ENCODE results near the gene AP1B1. TPM values are rescaled to one million over a fixed set of nuclear protein-coding genes. Genes with fewer than 3 reads are reported as not detected.
"Not testable (repeated sequence)": the region's sequence is repeated elsewhere in the genome, so short reads cannot be mapped to it uniquely, and the experiment has no call there.

AP1B1 gene
- total RNA-seq, 1 donor from 2014 or later: 77.9 TPM

DNA sequence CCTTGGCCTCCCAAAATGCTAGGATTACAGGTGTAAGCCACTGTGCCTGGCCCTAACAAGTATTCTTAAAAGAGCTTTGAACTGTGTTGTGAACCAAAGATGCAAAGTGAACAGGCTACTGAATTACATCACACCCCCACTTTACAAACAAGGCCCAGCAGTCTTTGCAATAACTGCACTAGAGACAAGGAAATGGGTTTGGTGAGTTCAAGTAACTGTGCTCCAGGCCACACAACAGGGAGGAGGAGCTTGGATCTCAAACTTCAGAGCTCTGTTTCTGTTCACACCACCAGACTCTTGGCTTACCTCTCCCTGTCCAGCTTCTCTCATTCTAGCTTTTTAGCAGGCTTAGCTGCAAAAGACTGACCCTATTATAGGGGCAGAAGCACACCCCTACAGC lies 42.4 kb downstream of the AP1B1 start:
- Mint-ChIP-seq H3K9me3 (ENCODE audit: unreplicated experiment) (peaks cover 2% of the 10 kb centered on the region), H3K27ac (ENCODE audit: unreplicated experiment) (peak overlapping the region; percentile 92), H3K36me3 (ENCODE audit: unreplicated experiment) (no peaks in the 10 kb centered on the region), H3K27me3 (ENCODE audit: unreplicated experiment) (peaks cover 8% of the 10 kb centered on the region), H3K4me1 (ENCODE audit: low read depth, unreplicated experiment) (peaks cover 36% of the 10 kb centered on the region), H3K4me3 (ENCODE audit: unreplicated experiment) (no peak overlapping the region)
- no peak for DNase-seq
- TF ChIP-seq, protein P1, sequence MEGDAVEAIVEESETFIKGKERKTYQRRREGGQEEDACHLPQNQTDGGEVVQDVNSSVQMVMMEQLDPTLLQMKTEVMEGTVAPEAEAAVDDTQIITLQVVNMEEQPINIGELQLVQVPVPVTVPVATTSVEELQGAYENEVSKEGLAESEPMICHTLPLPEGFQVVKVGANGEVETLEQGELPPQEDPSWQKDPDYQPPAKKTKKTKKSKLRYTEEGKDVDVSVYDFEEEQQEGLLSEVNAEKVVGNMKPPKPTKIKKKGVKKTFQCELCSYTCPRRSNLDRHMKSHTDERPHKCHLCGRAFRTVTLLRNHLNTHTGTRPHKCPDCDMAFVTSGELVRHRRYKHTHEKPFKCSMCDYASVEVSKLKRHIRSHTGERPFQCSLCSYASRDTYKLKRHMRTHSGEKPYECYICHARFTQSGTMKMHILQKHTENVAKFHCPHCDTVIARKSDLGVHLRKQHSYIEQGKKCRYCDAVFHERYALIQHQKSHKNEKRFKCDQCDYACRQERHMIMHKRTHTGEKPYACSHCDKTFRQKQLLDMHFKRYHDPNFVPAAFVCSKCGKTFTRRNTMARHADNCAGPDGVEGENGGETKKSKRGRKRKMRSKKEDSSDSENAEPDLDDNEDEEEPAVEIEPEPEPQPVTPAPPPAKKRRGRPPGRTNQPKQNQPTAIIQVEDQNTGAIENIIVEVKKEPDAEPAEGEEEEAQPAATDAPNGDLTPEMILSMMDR (IDR thresholded peaks at IDR 0.05; ENCODE audit: partially characterized antibody, unreplicated experiment): no peak

DNA sequence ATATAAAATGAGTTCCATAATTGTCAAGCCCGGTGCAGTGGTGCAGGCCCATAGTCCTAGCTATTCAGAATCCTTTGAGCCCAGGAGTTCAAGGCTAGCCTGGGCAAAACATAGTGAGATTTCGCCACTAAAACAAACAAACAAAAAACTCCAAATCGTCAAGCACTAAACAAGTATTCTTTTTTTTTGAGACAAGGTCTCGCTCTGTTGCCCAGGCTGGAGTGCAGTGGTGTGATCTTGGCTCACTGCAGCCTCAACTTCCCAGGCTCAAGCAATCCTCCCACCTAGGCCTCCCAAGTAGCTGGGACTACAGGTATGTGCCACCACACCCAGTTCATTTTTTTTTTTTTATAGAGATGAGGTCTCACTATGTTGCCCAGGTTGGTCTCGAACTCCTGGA lies 43.5 kb downstream of the AP1B1 start:
- peaks cover 36% of the 10 kb centered on the region for H3K4me1 Mint-ChIP-seq (ENCODE audit: low read depth, unreplicated experiment)
- not testable (repeated sequence) for H3K27me3 Mint-ChIP-seq (ENCODE audit: unreplicated experiment); H3K36me3 Mint-ChIP-seq (ENCODE audit: unreplicated experiment); H3K4me3 Mint-ChIP-seq (ENCODE audit: unreplicated experiment); DNase-seq; H3K9me3 Mint-ChIP-seq (ENCODE audit: unreplicated experiment); H3K27ac Mint-ChIP-seq (ENCODE audit: unreplicated experiment)

DNA sequence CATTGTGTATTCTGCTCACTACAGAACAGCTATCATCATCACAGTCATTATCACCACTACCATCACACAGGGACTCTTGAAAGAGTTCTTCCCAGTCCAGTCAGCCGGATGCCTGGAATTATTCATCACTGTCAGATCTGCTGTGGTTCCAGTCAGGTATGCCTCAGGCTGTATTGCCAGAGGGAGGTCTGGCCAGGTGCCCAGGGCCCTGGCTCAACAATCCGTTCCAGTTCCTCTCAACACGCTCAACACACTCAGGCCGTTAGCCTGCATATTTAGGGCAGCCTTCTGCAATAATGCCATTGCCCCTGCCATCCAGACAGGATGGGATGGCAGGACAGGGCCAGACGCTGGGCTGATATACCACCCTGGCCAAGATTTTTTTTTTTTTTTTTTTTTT lies 44.2 kb downstream of the AP1B1 start:
- H3K36me3 Mint-ChIP-seq (ENCODE audit: unreplicated experiment): peaks cover 4% of the 10 kb centered on the region
- H3K4me3 Mint-ChIP-seq (ENCODE audit: unreplicated experiment): peak overlapping the region; percentile 20
- H3K27ac Mint-ChIP-seq (ENCODE audit: unreplicated experiment): peak overlapping the region; percentile 12
- H3K4me1 Mint-ChIP-seq (ENCODE audit: low read depth, unreplicated experiment): peaks cover 36% of the 10 kb centered on the region
- H3K27me3 Mint-ChIP-seq (ENCODE audit: unreplicated experiment): peaks cover 10% of the 10 kb centered on the region
- no peak for DNase-seq
- peaks cover 4% of the 10 kb centered on the region for H3K9me3 Mint-ChIP-seq (ENCODE audit: unreplicated experiment)
- TF ChIP-seq, protein P1 (IDR thresholded peaks at IDR 0.05; ENCODE audit: partially characterized antibody, unreplicated experiment): no peak

DNA sequence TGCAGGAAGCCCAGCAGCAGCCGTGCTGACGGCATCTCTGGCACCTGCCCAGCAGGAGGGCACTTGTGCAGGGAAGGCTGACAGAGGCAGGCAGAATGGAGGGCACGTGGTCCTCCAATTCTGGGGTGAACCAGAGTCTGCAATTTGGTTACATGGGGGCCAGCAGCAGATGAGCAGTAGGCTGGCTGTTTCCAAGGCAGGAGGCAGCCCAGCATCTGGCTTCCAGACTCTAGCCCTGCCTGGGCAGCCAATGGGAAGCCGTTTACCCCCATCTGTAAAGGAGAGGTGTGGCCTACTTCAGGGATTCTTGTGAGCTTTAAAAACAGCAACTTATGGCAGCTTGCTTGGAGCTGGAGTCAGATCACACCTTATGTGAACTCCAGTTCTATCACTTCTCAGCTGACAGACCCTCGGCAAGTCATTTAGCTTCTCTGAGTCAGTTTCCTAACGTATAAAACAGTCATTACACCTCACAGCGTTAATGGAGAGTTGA lies 45.0 kb downstream of the AP1B1 start:
- no peak for DNase-seq
- Mint-ChIP-seq H3K27ac (ENCODE audit: unreplicated experiment) (peak overlapping the region; percentile 69), H3K4me1 (ENCODE audit: low read depth, unreplicated experiment) (peaks cover 33% of the 10 kb centered on the region)

DNA sequence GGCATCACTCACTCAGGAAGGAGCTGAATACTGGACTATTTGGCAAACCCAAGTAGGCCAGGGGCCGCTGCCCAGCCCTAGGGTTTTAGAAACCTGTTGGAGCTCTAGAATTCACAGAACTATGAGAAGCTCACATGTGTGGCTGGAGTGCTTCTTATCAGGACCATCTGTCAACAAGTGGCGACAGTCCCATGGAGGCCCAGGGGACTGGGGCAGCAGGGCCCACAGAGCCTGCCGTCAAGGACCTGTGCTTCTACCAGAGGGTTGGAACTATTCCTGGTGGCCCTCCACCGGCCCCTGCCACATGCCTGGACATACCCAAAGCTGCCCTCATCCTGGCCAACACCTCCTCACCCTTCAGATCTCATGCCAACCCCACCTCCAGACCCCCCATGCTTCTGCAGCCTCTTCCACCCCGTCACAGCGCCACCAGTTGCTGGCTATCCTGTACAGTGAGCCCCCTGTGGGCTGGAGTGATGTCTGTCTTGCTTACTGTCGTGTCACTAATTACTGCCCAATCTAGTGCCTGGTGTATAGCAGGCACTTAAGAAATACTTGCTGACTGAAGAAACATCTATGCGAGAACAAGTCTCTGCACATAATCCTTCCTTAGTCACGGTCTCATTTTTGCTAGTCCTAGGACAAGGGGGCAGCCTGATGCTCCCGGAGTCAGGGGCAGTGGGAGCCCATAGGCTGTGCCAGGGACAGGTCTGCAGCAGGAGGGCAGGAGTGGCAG lies 45.6 kb downstream of the AP1B1 start:
- H3K27me3 Mint-ChIP-seq (ENCODE audit: unreplicated experiment): peaks cover 8% of the 10 kb centered on the region
- peak overlapping the region; percentile 69 for H3K27ac Mint-ChIP-seq (ENCODE audit: unreplicated experiment)
- H3K36me3 Mint-ChIP-seq (ENCODE audit: unreplicated experiment): peaks cover 8% of the 10 kb centered on the region

More for the DNA sequence above, 45.0 kb downstream of the AP1B1 start:
- Mint-ChIP-seq H3K36me3 (ENCODE audit: unreplicated experiment) (peaks cover 8% of the 10 kb centered on the region), H3K9me3 (ENCODE audit: unreplicated experiment) (peaks cover 4% of the 10 kb centered on the region), H3K27me3 (ENCODE audit: unreplicated experiment) (peaks cover 8% of the 10 kb centered on the region), H3K4me3 (ENCODE audit: unreplicated experiment) (no peak overlapping the region)
- TF ChIP-seq, protein P1 (IDR thresholded peaks at IDR 0.05; ENCODE audit: partially characterized antibody, unreplicated experiment): no peak

More for the DNA sequence above, 45.6 kb downstream of the AP1B1 start:
- TF ChIP-seq, protein P1 (IDR thresholded peaks at IDR 0.05; ENCODE audit: partially characterized antibody, unreplicated experiment): no peak
- no peak for DNase-seq
- Mint-ChIP-seq H3K4me3 (ENCODE audit: unreplicated experiment) (no peak overlapping the region), H3K4me1 (ENCODE audit: low read depth, unreplicated experiment) (peaks cover 31% of the 10 kb centered on the region), H3K9me3 (ENCODE audit: unreplicated experiment) (peaks cover 4% of the 10 kb centered on the region)

Measured in glutamatergic neuron (in vitro differentiated cells).